D721Med (cell line): ENCODE data around the gene UBAC2.

ENCODE experiments used
- DNase-seq: peaks from one replicate; pipeline ENCODE4 v3.0.0; 2011; ENCODE audit warnings: low spot score; ENCODE audit not compliant: insufficient read length
- FAIRE-seq: peaks from 2 replicates; lab custom pipeline; 2011; peaks lifted over from hg19 to GRCh38; lab: Jason Lieb, UNC
- TF ChIP-seq, protein P1 (sequence below): IDR thresholded peaks from 2 replicates; pipeline ENCODE4 v1.5.1; 2012; ENCODE audit warnings: mild to moderate bottlenecking, control low read depth; ENCODE audit not compliant: insufficient read depth; ENCODE audit errors: missing control alignments

Gene UBAC2

DNA sequence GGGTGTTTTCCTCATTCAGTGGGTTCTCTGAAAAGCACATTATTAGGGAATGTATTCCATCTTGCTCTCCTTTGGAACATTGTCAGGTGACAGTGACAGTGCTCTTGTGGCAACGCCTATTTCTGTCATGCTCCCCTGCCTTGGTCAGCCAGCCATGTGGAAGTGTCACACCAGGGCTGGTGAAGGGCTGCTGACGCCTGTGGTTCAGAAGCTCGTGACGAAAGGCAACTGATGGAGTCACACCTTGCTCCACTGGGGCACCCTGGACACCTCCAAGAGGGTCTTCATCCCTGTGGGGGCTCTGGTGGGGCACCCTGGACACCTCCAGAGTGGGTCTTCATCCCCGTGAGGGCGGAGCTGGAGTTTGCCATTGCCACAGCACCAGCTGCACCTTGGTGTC is 175.5 kb downstream of the UBAC2 start:
- FAIRE-seq (no peak), DNase-seq (no peak)
- TF ChIP-seq, protein P1, sequence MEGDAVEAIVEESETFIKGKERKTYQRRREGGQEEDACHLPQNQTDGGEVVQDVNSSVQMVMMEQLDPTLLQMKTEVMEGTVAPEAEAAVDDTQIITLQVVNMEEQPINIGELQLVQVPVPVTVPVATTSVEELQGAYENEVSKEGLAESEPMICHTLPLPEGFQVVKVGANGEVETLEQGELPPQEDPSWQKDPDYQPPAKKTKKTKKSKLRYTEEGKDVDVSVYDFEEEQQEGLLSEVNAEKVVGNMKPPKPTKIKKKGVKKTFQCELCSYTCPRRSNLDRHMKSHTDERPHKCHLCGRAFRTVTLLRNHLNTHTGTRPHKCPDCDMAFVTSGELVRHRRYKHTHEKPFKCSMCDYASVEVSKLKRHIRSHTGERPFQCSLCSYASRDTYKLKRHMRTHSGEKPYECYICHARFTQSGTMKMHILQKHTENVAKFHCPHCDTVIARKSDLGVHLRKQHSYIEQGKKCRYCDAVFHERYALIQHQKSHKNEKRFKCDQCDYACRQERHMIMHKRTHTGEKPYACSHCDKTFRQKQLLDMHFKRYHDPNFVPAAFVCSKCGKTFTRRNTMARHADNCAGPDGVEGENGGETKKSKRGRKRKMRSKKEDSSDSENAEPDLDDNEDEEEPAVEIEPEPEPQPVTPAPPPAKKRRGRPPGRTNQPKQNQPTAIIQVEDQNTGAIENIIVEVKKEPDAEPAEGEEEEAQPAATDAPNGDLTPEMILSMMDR, result no peak

DNA sequence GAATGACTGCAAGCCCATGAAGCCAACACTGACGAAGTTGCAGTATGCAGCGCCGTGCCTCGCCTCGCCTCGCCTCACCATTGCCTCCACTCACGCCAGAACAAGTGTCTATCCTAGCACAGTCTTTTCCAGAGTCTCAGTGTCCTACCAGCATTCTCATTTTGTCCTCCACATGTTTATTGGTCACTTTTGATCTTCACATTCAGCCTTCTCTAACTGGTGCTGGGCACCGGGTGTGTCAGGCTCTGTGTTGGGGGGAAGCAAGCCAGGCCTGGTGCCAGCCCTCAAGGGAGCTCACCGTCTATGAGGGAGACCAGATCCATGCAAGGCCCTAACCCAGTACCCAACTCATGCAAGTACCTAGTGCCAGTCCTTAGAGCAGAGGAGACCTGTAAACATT is 176.3 kb downstream of the UBAC2 start:
- FAIRE-seq, result no peak
- TF ChIP-seq, protein P1, result no peak

DNA sequence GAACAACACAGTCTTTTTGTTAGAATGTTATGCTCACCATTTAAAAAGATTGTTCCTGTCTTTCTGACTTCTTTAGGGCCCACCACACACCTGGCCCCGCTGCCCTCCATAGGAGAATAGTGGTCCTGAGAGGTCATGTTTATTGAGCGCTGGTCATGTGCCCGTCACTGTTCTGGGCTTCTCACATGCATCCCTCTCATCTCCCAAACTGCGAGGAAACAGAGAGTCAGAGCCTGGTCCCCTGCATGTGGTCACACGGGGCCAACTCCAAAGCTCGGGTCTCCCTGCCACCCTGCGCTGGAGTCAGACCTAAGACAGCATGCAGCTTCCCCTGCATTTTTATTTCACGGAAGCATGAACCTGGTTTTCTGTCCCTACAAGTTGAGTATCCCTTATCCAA is 177.0 kb downstream of the UBAC2 start:
- DNase-seq (no peak), FAIRE-seq (no peak)
- TF ChIP-seq, protein P1, result no peak

More for the DNA sequence above, 176.3 kb downstream of the UBAC2 start:
- DNase-seq, result no peak

DNA sequence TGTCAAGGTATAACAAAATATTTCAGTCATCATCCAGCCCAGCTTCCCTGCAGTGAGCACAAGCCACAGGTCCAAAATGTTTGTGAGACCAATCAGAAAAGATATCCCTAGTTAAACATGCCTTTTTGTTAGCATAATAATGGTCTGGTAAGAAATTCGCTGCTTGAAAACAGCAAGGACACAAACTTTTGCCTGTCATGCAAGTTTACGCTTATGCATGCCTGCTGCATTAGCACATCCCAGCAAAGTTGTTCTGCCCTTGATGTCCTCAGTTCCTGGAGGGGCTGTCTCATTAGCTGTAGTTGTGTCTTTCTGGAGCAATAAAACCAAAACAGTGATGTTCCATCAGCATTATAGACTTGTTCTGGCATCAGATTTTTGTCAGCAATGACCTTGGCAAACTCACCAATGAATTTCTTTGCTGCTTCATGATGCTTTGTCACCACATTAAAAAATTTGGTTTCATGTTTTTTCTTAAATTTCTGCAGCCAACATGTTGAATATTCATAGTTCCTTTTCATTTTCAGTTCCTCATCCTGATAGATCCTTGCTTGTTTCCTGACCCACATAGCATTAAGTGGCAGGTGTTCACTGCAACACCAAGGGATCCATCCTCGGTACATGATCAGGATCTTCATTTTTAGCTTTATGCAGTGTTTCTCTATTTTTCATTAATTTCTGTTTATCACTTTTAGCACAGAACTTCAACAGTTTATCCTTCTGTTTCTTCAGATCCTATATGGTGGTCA is 178.5 kb downstream of the UBAC2 start:
- FAIRE-seq, result no peak
- TF ChIP-seq, protein P1, result no peak

DNA sequence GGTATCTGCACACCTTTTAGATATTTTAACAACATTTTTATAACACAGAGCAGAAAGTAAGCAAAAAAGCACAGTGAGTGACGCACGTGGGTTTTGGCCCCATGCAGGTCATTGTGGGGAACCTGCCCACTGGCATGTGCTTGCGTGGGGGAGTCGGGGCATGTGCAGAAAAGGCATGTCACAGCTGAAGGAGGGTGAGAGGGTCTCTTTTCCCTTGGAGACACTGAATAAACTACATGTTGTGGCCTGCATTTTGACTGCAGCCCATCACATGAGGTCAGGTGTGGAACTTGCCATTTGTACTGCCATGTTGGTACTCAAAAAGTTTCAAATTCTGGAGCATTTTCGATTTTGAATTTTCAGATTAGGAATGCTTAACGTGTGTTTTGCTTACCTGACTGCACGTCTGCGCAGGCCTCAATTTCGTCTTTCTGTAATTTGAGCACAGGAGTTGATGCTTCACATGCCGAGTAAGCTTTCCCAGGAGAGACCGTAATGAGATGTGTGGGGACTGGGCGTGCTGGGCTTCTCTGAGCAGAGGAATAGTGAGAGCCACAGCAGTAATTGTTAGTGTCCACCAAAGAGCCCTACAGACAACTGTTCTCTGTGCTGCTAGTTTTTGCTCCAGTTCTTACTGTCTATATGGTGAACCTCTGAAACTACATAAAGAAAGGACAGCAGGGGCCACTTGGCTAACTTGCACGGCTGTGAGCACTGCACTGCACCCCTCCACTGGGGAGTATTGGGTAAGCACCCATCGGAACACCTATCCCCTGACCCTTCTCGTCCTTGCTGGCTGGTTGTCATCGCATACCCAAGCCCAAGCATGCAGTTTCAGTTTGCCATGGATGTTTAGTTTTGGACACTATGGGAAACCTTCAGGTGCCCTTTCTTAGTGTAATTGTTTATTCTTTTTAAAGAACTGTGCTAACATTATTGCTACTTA is 179.5 kb downstream of the UBAC2 start:
- DNase-seq (no peak), FAIRE-seq (no peak)
- TF ChIP-seq, protein P1, result no peak

More for the DNA sequence above, 178.5 kb downstream of the UBAC2 start:
- DNase-seq, result no peak

DNA sequence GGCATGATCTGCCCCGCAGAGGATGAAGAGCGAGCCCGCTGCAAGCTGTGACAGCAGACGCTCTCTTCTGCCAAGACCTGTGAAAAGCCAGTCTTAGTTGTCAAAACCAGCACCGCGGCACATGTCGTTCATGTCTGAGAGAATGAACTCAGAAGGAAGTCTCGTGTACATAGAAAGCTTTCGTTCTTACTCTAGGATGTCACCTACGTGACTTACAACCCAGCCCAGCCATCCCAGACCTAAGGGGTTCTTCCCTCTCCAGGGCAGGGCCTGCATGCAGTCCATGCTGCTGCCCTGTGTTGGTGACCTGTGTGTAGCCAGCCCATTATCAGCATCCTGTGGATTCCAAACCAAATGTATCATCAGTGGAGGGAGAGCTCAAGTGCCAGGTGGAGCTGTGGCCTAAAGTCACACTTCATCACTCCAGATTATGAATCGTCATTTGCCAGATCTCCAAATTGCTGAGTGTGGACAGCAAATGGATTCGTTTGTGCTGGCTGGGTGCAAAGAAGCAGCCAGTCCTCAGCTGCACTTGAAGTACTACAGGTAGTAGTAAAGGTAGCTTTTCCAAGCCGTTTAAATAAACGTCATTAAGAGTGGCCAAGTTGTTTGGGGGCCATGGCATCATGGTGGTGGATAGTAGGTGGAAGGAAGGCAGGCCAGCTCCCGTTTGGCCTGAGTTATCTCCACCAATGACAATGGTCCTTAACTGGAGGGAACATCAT is 180.4 kb downstream of the UBAC2 start:
- TF ChIP-seq, protein P1, result no peak
- FAIRE-seq (no peak), DNase-seq (no peak)
